ENCODE measurements around the gene CAPN2. TPM values are rescaled to one million over a fixed set of nuclear protein-coding genes. Genes with fewer than 3 reads are reported as not detected.

Gene CAPN2
- total RNA-seq, 4 donors from 2014 or later = 134 to 155 (median 148) TPM

GRCh38 chr1:223765036-223765718, 52.8 kb downstream of the CAPN2 start:
- Histone ChIP-seq H3K4me1 (peaks cover 10 to 11% of the 10 kb centered on the region in 2 donors), H3K9me3 (no peaks in the 10 kb centered on the region), H3K27ac (no peak overlapping the region), H3K27me3 (no peaks in the 10 kb centered on the region), H3K36me3 (peaks cover 31 to 34% of the 10 kb centered on the region in 2 donors), H3K4me3 (replicated peaks in 1 of 3) (no peak overlapping the region)
- WGBS, 2 donors = 75 to 81% methylated on average over 9 of the region's 9 CpGs
- intact Hi-C loops (cut with DNase I) = no loop called here
- TF ChIP-seq CTCF (IDR thresholded peaks at IDR 0.05) (no peak), POLR2A (IDR thresholded peaks at IDR 0.05) (no peak)
- no peak for DNase-seq

- intact Hi-C loops (cut with DNase I) = no loop called here
- Histone ChIP-seq H3K4me3 (replicated peaks in 1 of 3) (no peak overlapping the region), H3K36me3 (peaks cover 32 to 36% of the 10 kb centered on the region in 2 donors), H3K27me3 (no peaks in the 10 kb centered on the region), H3K27ac (no peak overlapping the region), H3K9me3 (no peaks in the 10 kb centered on the region), H3K4me1 (peaks cover 6 to 12% of the 10 kb centered on the region in 2 donors)
- no peak for DNase-seq
- TF ChIP-seq CTCF (IDR thresholded peaks at IDR 0.05) = no peak
- no peak for TF ChIP-seq POLR2A (IDR thresholded peaks at IDR 0.05)
- 77 to 89% methylated on average over 7 of the region's 7 CpGs for WGBS, 2 donors
These were observed 53.5 kb downstream of the CAPN2 start for GRCh38 chr1:223765719-223766340.

- Histone ChIP-seq H3K4me3 (replicated peaks in 1 of 3) (no peak overlapping the region), H3K9me3 (no peaks in the 10 kb centered on the region), H3K36me3 (peaks cover 8 to 10% of the 10 kb centered on the region in 2 donors), H3K27ac (peak overlapping the region; percentile 83 to 96 (median 89)), H3K27me3 (no peaks in the 10 kb centered on the region), H3K4me1 (peaks cover 20 to 39% of the 10 kb centered on the region in 2 donors)
- intact Hi-C loops (cut with DNase I) = no loop called here
- 92 to 94% methylated on average over 9 of the region's 9 CpGs for WGBS, 2 donors
- DNase-seq = no peak
- TF ChIP-seq CTCF (IDR thresholded peaks at IDR 0.05) = no peak
- TF ChIP-seq POLR2A (IDR thresholded peaks at IDR 0.05) = no peak
These were observed 58.4 kb downstream of the CAPN2 start for GRCh38 chr1:223770621-223771315.

GRCh38 chr1:223771469-223771813, 59.1 kb downstream of the CAPN2 start:
- H3K27me3 ChIP-seq = no peaks in the 10 kb centered on the region
- no peak overlapping the region for H3K4me3 ChIP-seq (replicated peaks in 1 of 3)
- no peaks in the 10 kb centered on the region for H3K9me3 ChIP-seq
- H3K36me3 ChIP-seq = peaks cover 8 to 10% of the 10 kb centered on the region in 2 donors
- peaks cover 20 to 46% of the 10 kb centered on the region in 2 donors for H3K4me1 ChIP-seq
- WGBS, 2 donors = 49 to 54% methylated on average over 2 of the region's 2 CpGs
- intact Hi-C loops (cut with DNase I) = no loop called here
- peak overlapping the region; percentile 83 to 96 (median 89) for H3K27ac ChIP-seq
- DNase-seq = peak in 1 of 2 donors; percentile 25
- TF ChIP-seq CTCF (IDR thresholded peaks at IDR 0.05) (no peak), POLR2A (IDR thresholded peaks at IDR 0.05) (no peak)
